ENCODE data around the gene CPM.

Gene CPM

GRCh38 chr12:68891141-68891540, 41.8 kb downstream of the CPM start:
- no peak overlapping the region for H2AFZ ChIP-seq (ENCODE audit: low read length, unreplicated experiment)
- no peak overlapping the region for H3K4me3 ChIP-seq (ENCODE audit: low read depth, low read length)
- peaks cover 4% of the 10 kb centered on the region for H3K79me2 ChIP-seq (ENCODE audit: control insufficient read depth, insufficient read depth, low read length, unreplicated experiment)
- no peaks in the 10 kb centered on the region for H3K27me3 ChIP-seq (ENCODE audit: insufficient read depth, low read length)
- no peak overlapping the region for H3K27ac ChIP-seq (ENCODE audit: low read depth, low read length)
- peaks cover under 1% of the 10 kb centered on the region for H3K4me1 ChIP-seq (ENCODE audit: control insufficient read depth, insufficient read depth, low read length, unreplicated experiment)
- 0 out of 2 replicates have a peak, but pooled peaks cover 9% of the 10 kb centered on the region for H3K36me3 ChIP-seq (ENCODE audit: insufficient read depth, low read length)

DNA sequence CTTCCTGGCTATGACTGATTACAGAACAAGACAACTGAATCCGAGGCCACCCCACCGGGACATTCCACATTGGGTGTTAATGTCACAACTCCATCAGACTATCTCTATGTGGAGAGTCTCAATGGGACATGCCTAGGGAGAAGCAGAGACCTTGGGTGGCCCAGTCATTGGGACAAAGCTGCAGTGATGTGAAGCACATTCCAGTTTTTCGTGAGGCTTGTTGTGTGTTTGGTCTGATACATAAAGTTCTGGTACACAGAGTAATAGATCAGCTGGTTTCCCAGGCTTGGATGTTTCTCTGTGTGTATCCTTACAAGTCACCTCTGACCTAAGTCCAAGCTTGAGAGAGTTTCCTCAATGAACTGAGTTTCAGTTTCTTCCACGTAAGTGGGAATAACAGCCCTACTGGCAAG, 42.3 kb downstream of the CPM start:
- Histone ChIP-seq H3K36me3 (ENCODE audit: insufficient read depth, low read length) (0 out of 2 replicates have a peak, but pooled peaks cover 8% of the 10 kb centered on the region), H3K4me3 (ENCODE audit: low read depth, low read length) (no peak overlapping the region), H3K79me2 (ENCODE audit: control insufficient read depth, insufficient read depth, low read length, unreplicated experiment) (peaks cover 4% of the 10 kb centered on the region), H3K27me3 (ENCODE audit: insufficient read depth, low read length) (no peaks in the 10 kb centered on the region), H3K27ac (ENCODE audit: low read depth, low read length) (no peak overlapping the region), H3K4me1 (ENCODE audit: control insufficient read depth, insufficient read depth, low read length, unreplicated experiment) (no peaks in the 10 kb centered on the region), H2AFZ (ENCODE audit: low read length, unreplicated experiment) (no peak overlapping the region)

GRCh38 chr12:68888243-68888642, 44.7 kb downstream of the CPM start:
- Histone ChIP-seq H3K36me3 (ENCODE audit: insufficient read depth, low read length) (peaks cover 2% of the 10 kb centered on the region; the same call in 1 of the 2 replicates), H2AFZ (ENCODE audit: low read length, unreplicated experiment) (no peak overlapping the region), H3K79me2 (ENCODE audit: control insufficient read depth, insufficient read depth, low read length, unreplicated experiment) (peaks cover 4% of the 10 kb centered on the region), H3K4me3 (ENCODE audit: low read depth, low read length) (no peak overlapping the region), H3K27ac (ENCODE audit: low read depth, low read length) (no peak overlapping the region), H3K27me3 (ENCODE audit: insufficient read depth, low read length) (no peaks in the 10 kb centered on the region), H3K4me1 (ENCODE audit: control insufficient read depth, insufficient read depth, low read length, unreplicated experiment) (no peaks in the 10 kb centered on the region)

GRCh38 chr12:68887641-68888040, 45.3 kb downstream of the CPM start:
- no peak overlapping the region for H2AFZ ChIP-seq (ENCODE audit: low read length, unreplicated experiment)
- H3K4me3 ChIP-seq (ENCODE audit: low read depth, low read length): no peak overlapping the region
- H3K27me3 ChIP-seq (ENCODE audit: insufficient read depth, low read length): no peaks in the 10 kb centered on the region
- H3K4me1 ChIP-seq (ENCODE audit: control insufficient read depth, insufficient read depth, low read length, unreplicated experiment): no peaks in the 10 kb centered on the region
- peaks cover 8% of the 10 kb centered on the region; the same call in 1 of the 2 replicates for H3K36me3 ChIP-seq (ENCODE audit: insufficient read depth, low read length)
- H3K27ac ChIP-seq (ENCODE audit: low read depth, low read length): no peak overlapping the region
- peaks cover 4% of the 10 kb centered on the region for H3K79me2 ChIP-seq (ENCODE audit: control insufficient read depth, insufficient read depth, low read length, unreplicated experiment)

DNA sequence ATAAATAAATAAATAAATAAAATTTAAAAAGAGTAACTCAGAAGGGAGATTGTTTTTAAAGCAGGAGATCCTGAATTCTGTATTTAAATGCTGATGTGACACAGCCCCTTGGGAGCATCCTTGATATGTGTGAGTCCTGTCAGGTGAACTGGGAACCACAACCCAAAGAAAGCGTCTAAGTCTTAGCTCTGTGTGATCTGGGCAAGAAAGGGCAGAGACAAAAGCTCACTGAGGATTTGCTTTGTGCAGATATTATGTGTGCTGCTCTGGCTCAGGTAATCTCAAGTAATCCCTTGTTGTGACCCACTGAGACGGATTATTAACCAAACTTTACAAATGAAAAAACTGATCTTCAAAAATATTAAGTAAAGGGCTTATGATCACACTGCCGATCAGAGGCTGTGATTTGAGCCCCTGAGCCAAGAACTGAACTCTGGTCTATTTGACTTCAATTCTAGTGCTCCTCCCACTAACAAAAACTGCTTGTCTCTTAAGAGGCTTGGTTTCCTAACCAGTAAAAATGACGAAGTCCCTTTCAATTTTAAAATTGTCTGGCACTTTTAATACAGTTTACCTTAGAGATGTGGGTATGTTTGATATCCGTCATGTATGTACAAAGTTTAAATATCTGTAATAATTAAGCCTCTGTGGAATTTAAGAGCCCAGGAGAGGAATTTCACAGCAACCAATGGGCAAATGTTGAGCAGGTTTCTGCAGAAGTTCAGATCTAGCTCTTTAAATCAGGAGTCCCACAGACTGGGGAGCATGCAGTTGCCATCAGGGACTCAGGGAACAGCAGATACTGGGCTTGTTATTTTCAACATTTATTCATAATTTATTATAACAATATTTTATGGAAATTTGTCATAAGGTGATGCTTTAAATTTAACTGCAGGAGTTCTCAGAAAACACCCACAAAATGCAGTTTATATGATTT, 46.1 kb downstream of the CPM start:
- Histone ChIP-seq H3K4me1 (ENCODE audit: control insufficient read depth, insufficient read depth, low read length, unreplicated experiment) (no peaks in the 10 kb centered on the region), H3K36me3 (ENCODE audit: insufficient read depth, low read length) (peaks cover 13% of the 10 kb centered on the region; the same call in 1 of the 2 replicates), H3K27ac (ENCODE audit: low read depth, low read length) (no peak overlapping the region), H2AFZ (ENCODE audit: low read length, unreplicated experiment) (no peak overlapping the region), H3K4me3 (ENCODE audit: low read depth, low read length) (no peak overlapping the region), H3K79me2 (ENCODE audit: control insufficient read depth, insufficient read depth, low read length, unreplicated experiment) (peaks cover 4% of the 10 kb centered on the region), H3K27me3 (ENCODE audit: insufficient read depth, low read length) (no peaks in the 10 kb centered on the region)

GRCh38 chr12:68885381-68885780, 47.6 kb downstream of the CPM start:
- Histone ChIP-seq H3K79me2 (ENCODE audit: control insufficient read depth, insufficient read depth, low read length, unreplicated experiment) (peaks cover 1% of the 10 kb centered on the region), H3K36me3 (ENCODE audit: insufficient read depth, low read length) (peaks cover 13% of the 10 kb centered on the region; the same call in 1 of the 2 replicates), H3K4me1 (ENCODE audit: control insufficient read depth, insufficient read depth, low read length, unreplicated experiment) (no peaks in the 10 kb centered on the region), H3K27me3 (ENCODE audit: insufficient read depth, low read length) (no peaks in the 10 kb centered on the region), H3K27ac (ENCODE audit: low read depth, low read length) (no peak overlapping the region), H2AFZ (ENCODE audit: low read length, unreplicated experiment) (no peak overlapping the region), H3K4me3 (ENCODE audit: low read depth, low read length) (no peak overlapping the region)

- no peak overlapping the region for H2AFZ ChIP-seq (ENCODE audit: low read length, unreplicated experiment)
- H3K79me2 ChIP-seq (ENCODE audit: control insufficient read depth, insufficient read depth, low read length, unreplicated experiment): no peaks in the 10 kb centered on the region
- H3K4me3 ChIP-seq (ENCODE audit: low read depth, low read length): no peak overlapping the region
- H3K27me3 ChIP-seq (ENCODE audit: insufficient read depth, low read length): no peaks in the 10 kb centered on the region
- no peaks in the 10 kb centered on the region for H3K4me1 ChIP-seq (ENCODE audit: control insufficient read depth, insufficient read depth, low read length, unreplicated experiment)
- peaks cover 17% of the 10 kb centered on the region; the same call in 1 of the 2 replicates for H3K36me3 ChIP-seq (ENCODE audit: insufficient read depth, low read length)
- no peak overlapping the region for H3K27ac ChIP-seq (ENCODE audit: low read depth, low read length)
Measured at GRCh38 chr12:68884251-68884650, 48.7 kb downstream of the CPM start.

GRCh38 chr12:68883151-68883550, 49.8 kb downstream of the CPM start:
- H3K4me1 ChIP-seq (ENCODE audit: control insufficient read depth, insufficient read depth, low read length, unreplicated experiment): no peaks in the 10 kb centered on the region
- H3K27ac ChIP-seq (ENCODE audit: low read depth, low read length): no peak overlapping the region
- H2AFZ ChIP-seq (ENCODE audit: low read length, unreplicated experiment): no peak overlapping the region

GRCh38 chr12:68882251-68882964, 50.6 kb downstream of the CPM start:
- H3K36me3 ChIP-seq (ENCODE audit: insufficient read depth, low read length): peaks cover 32% of the 10 kb centered on the region
- no peaks in the 10 kb centered on the region for H3K79me2 ChIP-seq (ENCODE audit: control insufficient read depth, insufficient read depth, low read length, unreplicated experiment)
- H2AFZ ChIP-seq (ENCODE audit: low read length, unreplicated experiment): no peak overlapping the region
- no peak overlapping the region for H3K27ac ChIP-seq (ENCODE audit: low read depth, low read length)
- H3K4me1 ChIP-seq (ENCODE audit: control insufficient read depth, insufficient read depth, low read length, unreplicated experiment): no peaks in the 10 kb centered on the region
- no peaks in the 10 kb centered on the region for H3K27me3 ChIP-seq (ENCODE audit: insufficient read depth, low read length)
- no peak overlapping the region for H3K4me3 ChIP-seq (ENCODE audit: low read depth, low read length)

More at GRCh38 chr12:68883151-68883550, 49.8 kb downstream of the CPM start:
- Histone ChIP-seq H3K79me2 (ENCODE audit: control insufficient read depth, insufficient read depth, low read length, unreplicated experiment) (no peaks in the 10 kb centered on the region), H3K36me3 (ENCODE audit: insufficient read depth, low read length) (peaks cover 26% of the 10 kb centered on the region), H3K27me3 (ENCODE audit: insufficient read depth, low read length) (no peaks in the 10 kb centered on the region), H3K4me3 (ENCODE audit: low read depth, low read length) (no peak overlapping the region)

DNA sequence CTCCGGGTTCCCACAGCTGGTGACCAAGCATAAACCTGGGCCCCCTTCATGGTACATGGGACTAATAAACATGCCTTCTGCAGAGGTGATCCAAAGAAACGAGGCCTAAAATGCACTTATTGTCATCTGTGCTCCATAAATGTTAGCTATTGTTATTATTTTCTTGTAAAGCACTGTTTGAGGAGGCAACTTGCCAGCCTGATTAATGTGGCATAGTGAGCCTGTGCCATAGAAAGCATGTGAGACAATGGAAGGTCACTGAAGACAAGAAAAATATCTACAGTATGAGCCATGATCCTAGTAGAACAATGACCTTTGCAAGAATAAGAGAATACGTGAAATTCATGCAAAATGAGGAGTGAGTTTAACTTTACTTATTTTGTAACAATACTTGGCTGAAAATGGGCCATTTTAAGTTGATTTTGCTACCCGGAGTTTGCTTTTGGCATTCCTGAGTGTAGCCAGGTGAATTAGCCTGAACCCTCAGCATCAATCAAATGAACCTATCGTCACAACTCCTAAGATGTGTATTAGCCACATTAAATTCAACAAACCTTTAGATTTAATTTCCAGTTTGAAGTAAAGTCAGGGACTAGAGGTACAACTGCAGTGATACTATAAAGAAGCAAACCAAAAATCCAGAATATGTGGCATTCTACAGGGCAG, 52.2 kb downstream of the CPM start:
- peaks cover 5% of the 10 kb centered on the region for H3K4me1 ChIP-seq (ENCODE audit: control insufficient read depth, insufficient read depth, low read length, unreplicated experiment)
- H2AFZ ChIP-seq (ENCODE audit: low read length, unreplicated experiment): no peak overlapping the region
- H3K27me3 ChIP-seq (ENCODE audit: insufficient read depth, low read length): no peaks in the 10 kb centered on the region
- H3K27ac ChIP-seq (ENCODE audit: low read depth, low read length): no peak overlapping the region
- H3K79me2 ChIP-seq (ENCODE audit: control insufficient read depth, insufficient read depth, low read length, unreplicated experiment): no peaks in the 10 kb centered on the region
- H3K4me3 ChIP-seq (ENCODE audit: low read depth, low read length): no peak overlapping the region
- H3K36me3 ChIP-seq (ENCODE audit: insufficient read depth, low read length): peaks cover 32% of the 10 kb centered on the region
